GM19395 (cell line): Measurements from ENCODE around the gene SLAIN2.
"Not testable (repeated sequence)": the region's sequence is repeated elsewhere in the genome, so short reads cannot be mapped to it uniquely, and the experiment has no call there.

Source experiments
- ATAC-seq: cut with Tn5 transposase; IDR thresholded peaks from one replicate; pipeline ENCODE4 v1.9.1; 2021; ENCODE audit warnings: mild to moderate bottlenecking, moderate library complexity; ENCODE audit not compliant: unreplicated experiment

SLAIN2 gene

DNA sequence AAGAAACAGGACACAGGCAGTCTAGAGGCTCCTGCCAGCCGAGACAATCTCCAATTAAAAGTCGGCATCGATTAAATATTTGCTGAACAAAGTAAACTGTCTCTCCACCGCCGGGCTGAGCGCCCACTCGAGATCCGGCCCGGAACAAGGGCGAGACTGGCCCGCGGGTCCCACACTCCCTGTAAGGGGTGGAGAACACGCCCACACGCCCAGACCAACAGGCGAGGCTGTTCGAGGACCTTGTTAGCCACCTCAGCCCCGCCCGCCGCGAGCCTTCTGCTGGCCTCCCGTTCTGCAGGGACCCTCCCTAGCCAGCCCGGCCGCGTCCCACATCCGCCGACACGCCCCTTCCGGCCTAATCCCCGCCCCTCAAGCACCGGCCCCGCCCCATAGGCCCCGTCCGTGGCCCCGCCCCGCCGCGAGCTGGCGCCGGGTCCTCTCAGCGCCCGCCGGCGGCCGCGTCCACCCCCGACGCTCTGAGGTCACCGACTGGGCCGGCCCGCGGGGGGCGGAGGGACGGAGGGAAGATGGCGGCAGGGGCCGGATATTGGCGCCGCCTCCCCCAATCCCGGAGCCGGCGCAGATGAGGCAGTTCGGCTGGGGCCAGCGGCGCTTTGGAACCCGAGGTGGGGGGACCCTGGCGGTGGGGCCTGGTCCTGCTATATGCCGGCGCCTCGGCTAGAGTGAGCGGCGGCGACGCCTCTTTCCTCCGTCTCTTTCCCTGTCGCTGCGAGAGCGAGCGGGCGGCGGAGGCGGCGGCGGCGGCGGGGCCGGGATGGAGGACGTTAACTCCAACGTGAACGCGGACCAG is at the start of gene SLAIN2:
Gene SLAIN2, plus strand, starts transcription at position 565 of the 811 bp plus-strand sequence. Its CDS starts 211 bp downstream, at position 776.
- ATAC-seq: peak; percentile 88

DNA sequence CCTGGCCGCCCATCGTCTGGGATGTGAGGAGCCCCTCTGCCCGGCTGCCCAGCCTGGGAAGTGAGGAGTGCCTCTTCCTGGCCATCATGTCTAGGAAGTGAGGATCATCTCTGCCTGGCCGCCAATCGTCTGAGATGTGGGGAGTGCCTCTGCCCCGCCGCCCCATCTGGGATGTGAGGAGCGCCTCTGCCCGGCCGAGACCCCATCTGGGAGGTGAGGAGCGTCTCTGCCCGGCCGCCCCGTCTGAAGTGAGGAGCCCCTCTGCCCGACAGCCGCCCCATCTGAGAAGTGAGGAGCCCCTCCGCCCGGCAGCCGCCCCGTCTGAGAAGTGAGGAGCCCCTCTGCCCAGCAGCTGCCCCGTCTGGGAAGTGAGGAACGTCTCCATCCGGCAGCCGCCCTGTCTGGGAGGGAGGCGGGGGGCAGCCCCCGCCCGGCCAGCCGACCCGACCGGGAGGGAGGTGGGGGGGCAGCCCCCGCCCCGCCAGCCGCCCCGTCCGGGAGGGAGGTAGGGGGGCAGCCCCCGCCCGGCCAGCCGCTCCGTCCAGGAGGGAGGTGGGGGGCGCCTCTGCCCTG is 49.0 kb upstream of the SLAIN2 start:
- not testable (repeated sequence) for ATAC-seq

DNA sequence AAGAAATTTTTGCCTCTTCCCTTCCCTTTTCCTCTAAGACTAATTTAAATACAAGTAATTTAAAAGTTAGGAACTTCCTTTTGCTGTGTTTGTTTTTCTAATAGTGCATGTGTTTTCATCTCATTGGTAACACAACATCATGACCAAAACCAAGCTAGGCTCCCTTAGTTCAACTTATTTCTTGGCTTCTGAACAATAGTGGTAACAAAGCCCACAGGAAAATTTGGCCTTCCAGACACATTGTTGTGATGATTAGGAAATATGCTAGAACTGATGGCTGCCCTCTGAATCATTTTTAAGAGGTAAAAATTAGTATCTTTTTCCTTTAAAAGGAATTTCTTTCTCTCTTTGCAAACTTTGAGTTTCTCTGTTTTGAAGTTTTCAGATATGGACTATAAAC is 46.2 kb upstream of the SLAIN2 start:
- no peak for ATAC-seq

DNA sequence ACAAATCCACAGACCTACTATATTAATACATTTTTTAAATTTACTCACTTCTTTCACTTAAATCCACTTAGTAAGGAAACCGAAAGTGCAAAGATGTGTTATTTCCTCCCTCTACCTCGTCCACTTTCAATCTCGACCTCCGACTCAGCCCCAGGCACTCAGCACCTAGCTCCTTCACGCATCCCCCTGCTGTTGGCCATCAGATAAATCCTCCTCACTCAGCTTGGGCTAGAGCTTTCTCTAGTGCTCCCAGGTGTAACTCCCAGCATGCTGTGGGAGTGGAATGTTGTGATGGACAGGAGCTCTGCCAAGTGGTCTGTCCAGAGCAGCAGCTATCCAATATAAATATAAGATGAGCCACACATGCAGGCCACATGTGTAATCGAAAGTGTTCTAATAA is 45.0 kb upstream of the SLAIN2 start:
- ATAC-seq: peak; percentile 97

DNA sequence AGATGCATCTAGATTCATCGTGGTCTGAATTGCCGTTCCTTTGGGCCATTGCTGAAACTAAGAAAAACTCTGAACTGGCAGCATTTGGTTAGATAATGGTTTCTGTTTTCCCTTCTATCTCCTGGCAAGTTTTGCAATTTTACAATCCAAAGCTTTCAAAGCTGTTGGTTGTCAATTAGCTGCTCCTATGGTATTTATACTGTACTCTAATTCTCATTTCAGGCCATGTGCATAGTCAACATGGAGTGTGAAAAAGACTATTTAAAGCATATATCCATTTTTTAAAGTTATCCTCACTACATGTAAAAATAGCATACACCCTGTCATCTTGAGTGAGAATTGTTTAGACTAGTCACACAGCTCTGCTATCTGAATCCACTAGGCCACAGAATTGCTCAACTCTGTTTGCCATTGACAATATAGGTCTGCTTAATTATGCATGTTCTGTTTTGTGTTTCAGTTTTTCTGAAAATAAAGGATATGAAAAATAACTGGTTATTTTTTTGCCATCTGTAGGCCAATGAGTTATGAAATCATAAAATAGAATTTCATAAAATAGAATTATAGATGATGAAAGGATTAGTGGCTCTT is 44.0 kb upstream of the SLAIN2 start:
- no peak for ATAC-seq

DNA sequence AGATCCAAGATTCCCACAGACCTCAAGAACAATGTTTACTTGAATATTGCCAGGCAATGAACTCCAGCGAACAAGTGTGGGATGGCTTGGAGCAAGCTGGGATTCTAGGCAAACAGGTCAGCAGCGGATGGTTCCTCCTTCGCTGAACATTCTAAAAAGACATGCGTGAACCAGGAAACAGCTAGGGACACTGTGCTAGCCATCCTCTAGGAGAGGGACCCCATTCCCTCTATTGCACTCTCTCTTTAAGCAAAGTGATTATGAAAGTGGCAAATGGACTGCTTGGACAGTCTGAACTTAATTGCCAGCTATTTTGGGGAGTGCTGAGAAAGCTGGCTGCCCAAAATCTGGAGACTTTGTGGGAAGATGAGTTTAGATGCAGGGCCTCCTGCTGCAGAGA is 41.8 kb upstream of the SLAIN2 start:
- no peak for ATAC-seq

DNA sequence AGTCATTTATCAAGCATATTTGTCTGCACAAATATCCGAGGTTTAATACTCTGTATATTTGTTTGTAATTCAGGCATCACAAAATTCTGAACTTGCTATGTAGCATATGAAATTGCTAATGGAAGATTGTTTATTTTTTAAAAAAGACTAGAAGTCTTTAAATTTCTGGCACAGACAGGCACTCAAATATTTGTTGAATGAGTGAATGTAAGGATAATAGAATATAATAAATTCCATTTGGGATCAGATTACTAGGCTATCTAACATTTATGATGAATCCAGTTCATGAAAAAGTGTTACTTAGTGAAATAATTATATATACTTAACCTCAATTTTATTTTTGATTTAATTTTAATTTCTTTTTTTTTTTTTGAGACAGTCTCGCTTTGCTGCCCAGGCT is 41.3 kb upstream of the SLAIN2 start:
- ATAC-seq: no peak

DNA sequence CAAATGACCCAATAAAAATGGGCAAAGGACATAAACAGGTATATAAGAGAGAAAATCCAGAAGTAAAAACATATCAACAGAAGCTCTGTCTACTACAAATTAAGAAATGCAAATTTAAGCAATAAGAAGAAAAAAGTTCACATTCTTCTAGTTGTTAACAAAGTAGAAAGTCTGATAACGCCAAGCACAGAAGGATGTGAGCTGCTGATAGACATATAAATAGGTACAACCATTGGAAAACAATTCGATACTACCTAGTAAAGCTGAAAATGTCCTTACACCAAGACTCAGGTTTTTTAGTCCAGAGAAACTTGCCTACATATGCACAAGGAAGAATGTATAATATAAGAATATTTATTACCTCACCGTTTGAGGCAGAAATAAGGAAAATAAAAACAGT is 35.8 kb upstream of the SLAIN2 start:
- no peak for ATAC-seq

DNA sequence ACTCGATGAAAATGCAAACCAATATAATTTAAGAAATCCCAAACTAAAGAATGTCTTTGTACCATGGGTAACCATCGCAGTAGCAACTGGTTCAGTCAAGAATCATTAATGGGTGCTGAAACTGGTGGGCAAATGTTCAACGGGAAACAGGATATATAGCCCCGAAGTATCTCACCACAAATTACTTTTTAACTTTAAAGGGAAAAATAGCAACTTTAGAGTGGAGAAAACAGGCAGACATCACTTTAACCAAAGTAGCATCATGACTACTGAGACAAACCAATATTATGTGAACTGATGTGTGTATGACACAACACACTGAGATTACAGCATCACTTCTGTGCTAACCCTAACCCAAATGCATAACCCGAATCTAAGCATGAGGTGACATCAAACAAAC is 33.8 kb upstream of the SLAIN2 start:
- ATAC-seq: peak; percentile 80

DNA sequence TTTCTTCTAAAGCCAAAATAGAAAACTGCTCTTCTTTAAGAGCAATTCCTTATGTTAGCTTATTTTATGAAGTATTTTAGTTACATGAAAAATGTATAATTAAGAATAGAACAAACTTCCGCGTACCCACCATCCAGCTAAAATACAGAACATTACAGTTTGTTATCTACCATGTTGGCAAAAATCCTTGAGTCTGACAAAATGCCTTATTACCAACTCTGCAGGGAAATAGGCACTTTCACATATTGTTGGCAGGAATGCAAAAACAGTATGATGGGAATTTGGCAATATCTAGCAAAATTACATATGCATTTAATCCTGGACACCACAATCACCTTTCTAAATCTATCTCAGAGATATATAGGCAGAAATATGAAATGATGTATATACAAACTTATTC is 32.4 kb upstream of the SLAIN2 start:
- ATAC-seq: no peak

DNA sequence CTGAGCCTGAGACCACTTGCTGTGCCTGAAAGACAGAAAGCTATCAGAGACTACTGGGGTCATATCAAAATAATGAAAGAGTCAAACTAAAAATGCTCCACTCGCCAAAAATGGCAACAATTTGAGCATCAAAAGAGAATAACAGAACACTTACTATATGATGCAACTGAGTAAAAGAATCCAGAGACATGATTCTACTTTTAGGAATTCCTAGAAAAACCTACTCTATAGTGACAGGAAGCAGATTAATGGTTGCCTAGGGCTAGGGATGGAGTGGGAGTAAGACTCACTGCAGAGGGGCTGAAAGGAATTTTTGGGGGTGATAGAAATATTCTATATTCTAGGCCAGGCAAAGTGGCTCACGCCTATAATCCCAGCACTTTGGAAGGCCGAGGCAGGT is 29.4 kb upstream of the SLAIN2 start:
- no peak for ATAC-seq

DNA sequence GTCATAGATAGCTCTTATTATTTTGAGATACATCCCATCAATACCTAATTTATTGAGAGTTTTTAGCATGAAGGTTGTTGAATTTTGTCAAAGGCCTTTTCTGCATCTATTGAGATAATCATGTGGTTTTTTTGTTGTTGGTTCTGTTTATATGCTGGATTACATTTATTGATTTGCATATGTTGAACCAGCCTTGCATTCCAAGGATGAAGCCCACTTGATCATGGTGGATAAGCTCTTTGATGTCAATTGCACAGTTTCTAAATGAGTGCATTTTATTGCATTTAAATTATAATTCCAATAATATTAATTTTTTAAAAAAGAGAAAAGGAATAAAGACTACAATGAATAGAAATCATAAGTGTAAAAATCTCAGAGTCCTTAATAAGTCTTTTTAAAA is 26.6 kb upstream of the SLAIN2 start:
- ATAC-seq: not testable (repeated sequence)

DNA sequence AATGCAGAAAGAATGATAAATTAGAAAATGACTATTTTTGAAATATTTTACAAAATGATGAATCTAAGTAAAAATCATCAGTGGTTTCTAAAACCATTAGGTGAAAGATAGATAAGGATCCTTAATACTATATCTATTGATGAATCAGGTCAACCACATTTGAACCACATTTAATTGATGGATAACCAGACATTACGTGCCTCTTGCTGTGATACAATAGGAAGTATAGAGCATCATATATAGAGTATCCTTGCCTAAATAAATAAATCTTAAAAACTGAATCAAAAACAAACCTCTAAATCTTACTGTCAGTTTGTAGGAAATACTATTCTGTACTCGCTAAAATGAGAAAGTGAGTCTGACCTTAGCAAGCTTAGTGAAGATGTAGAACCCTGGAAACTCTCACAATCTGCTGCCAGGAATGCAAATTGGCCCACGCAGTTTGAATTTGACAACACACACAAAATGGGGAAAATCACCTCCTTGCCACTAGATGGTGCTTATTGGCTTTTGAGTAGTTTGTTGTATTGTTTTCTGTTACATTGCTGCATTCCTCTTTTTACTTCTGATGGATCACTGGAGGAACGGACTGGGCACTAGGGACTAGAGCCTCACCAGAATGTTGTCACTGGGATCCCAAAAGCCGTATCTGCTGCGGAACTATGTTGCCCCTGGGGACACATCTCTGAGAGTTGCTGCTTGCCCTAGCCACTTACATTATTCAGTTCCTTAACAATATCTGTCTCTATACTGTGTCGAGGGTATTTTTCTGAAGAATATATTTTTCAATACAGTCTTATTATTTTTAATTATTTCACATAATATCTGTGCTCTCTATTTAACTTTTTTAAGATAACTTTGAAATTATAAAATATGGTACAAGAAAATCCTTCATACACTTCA is 25.4 kb upstream of the SLAIN2 start:
- ATAC-seq: peak; percentile 90

DNA sequence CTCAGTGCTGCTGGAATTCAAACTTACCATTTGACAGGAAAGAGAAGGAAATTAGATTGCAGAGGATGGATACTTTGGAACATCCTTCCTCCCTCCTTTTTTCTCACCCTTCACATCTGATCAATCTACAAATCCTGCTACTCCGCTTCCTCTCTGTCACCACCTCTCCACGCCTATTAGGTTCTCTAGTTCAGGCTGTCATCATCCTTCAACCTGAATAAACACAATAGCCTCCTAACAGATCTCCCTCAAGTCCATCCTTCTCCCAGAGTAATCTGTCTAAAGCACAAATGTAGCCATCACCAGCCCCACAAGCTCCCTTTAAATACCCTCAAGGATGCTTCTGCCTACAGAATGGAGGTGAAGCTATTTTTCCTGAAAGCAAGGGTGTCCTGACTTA is 20.0 kb upstream of the SLAIN2 start:
- ATAC-seq: no peak

DNA sequence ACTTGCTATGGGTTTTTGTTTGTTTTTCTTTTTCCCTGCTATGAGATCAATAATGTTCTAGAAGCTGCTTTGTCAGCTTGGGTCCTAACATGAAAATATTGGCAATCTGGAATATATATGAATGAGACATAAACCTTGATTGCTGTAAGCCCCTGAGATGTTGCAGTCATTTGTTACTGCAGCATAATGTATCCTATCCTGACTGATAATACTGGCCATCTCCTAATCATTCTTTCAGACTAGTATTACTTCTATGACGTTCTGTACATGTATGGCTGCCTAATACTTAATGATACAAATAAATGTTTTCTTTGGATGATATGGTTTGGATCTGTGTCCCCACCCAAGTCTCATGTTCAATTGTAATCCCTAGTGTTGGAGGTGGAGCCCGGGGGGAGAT is 19.3 kb upstream of the SLAIN2 start:
- no peak for ATAC-seq

DNA sequence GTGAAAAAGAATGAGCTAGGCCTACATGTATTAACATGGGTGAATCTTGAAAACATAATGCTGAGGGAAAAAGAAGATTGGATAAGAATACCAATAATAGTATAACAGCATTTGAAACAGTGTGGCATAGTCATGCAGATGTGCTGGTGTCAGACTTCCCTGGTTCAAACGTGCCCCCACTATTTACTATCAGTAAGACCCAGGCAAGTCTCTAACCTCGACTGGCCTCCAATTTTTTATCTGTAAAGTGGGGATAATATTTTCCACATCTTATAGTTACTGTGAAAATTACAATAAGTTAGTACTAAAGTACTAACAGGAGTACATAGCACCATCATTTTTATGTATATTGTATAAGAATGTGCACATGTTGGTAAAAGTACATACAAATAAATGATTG is 17.0 kb upstream of the SLAIN2 start:
- ATAC-seq: no peak

DNA sequence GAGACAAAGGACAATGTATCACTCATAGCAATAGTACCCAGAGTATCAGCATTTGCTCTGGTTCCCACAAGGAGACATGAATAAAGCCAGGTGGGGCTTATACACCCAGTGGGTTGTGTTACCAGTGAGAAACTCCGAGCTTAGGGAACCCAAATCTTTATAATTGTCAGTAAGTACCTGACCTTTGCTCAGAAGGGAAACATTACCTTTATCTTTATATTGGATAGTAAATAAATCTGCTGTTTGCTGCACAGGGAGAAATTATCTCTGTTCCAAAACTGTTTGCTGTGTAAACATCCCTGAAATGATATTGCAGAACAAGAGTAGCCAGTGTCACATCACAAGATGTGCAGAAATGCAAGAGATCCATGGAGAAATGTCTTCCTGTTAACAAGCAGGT is 12.1 kb upstream of the SLAIN2 start:
- ATAC-seq: no peak

DNA sequence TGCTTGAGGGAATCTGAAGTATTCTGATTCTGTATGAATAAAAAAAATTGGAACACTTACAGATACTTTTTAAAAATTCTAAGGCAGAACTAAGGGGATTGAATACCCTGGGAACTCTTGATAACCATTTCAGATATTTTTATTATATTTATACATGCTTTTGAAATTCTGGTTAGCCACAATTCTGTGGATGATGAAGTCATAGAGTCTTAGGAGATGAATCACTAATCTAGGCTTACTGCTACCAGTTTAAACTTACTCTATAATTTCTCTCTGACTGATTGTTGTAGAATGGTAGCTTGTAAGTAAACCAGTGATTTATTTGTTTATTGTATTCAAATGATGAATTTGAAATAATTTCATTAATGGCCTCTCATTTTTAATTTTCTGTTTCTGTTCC is 11.4 kb upstream of the SLAIN2 start:
- no peak for ATAC-seq

DNA sequence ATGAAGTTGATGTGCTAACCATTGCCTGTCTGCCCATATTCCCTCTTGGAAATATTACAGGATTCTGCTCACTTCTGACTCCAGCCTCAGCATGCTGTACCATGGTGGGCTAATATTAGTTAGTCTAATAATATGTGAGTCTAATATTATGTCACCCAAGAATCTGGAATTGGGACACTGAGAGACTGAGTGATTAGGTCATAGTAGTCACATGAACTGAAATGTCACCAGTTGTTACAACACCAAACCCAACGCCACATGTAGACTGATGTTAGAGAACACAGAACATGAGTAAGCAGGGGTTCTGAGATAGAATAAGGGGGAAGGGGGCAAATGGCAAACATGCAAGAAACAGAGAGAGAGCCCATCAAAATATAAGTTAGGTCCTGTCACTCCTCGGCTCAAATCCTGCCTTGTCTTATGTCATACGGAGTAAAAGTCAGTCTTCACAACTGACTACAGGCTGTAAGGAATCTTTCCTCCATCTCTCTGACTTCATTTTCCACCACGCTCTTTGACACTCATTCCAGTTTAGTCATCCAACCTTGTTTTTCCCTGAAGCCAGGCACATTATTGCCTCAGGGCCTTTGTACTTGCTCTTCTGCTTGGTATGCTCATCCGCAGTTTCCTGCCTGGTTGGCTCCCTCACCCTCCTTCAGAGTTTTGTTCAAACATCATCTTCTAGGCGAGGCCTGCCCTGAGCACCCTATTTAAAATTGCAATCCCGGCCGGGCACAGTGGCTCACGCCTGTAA is 9.6 kb upstream of the SLAIN2 start:
- ATAC-seq: no peak

DNA sequence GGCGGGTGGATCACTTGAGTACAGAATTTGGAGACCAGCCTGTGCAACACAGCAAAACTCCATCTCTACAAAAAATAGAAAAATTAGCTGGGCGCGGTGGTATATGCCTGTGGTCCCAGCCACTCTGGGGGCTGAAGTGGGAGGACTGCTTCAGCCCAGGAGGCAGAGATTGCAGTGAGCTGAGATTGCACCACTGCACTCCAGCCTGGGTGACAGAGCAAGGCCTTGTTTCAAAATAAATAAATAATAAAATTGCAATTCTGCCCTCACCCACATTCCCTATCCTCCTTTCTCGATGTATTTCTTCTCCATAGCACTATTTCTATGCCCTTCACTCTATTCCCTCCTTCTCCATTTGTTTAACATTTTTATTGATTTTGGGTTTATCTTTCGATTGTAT is 8.7 kb upstream of the SLAIN2 start:
- no peak for ATAC-seq

DNA sequence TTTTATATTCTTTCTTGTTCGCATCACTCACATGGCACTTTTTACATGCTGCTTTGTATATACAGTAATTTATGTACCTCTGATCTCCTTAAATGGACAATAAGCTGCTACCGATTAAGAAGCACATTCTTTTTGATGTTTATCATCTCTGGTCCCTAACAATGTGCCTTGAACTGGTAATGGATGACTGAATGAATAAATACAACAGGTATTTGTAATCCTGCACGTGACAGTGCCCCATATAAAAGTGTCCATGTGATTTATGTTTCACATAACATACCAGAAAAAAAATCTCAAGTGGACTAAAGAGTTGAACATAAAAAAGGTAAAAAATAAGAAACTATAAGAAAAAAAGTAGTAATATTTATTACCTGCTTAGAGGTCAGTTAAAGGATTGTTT is 7.7 kb upstream of the SLAIN2 start:
- ATAC-seq: no peak
